ENCODE data around the gene WWC2.

The WWC2 gene

GRCh38 chr4:183173580-183174526, 74.8 kb downstream of the WWC2 start:
- no peak for DNase-seq

- no peak for DNase-seq
Measured at GRCh38 chr4:183175631-183176232, 76.7 kb downstream of the WWC2 start.

- no peak for DNase-seq
Measured at GRCh38 chr4:183177001-183177400, 77.9 kb downstream of the WWC2 start.

GRCh38 chr4:183178201-183178600, 79.1 kb downstream of the WWC2 start:
- no peak for DNase-seq

- DNase-seq: no peak
Measured at GRCh38 chr4:183180096-183180495, 81.0 kb downstream of the WWC2 start.

GRCh38 chr4:183180621-183181020, 81.6 kb downstream of the WWC2 start:
- DNase-seq: no peak

- no peak for DNase-seq
Measured at GRCh38 chr4:183181081-183181480, 82.0 kb downstream of the WWC2 start.

- peak; percentile 69 for DNase-seq
Measured at GRCh38 chr4:183182873-183183725, 84.0 kb downstream of the WWC2 start.

GRCh38 chr4:183183906-183184535, 85.0 kb downstream of the WWC2 start:
- DNase-seq: no peak

GRCh38 chr4:183185018-183185417, 86.0 kb downstream of the WWC2 start:
- no peak for DNase-seq

GRCh38 chr4:183185559-183185958, 86.5 kb downstream of the WWC2 start:
- no peak for DNase-seq

- DNase-seq: no peak
Measured at GRCh38 chr4:183186813-183187212, 87.8 kb downstream of the WWC2 start.

GRCh38 chr4:183190900-183191527, 92.0 kb downstream of the WWC2 start:
- DNase-seq: no peak

- no peak for DNase-seq
Measured at GRCh38 chr4:183191630-183192029, 92.6 kb downstream of the WWC2 start.

- DNase-seq: no peak
Measured at GRCh38 chr4:183192571-183192970, 93.5 kb downstream of the WWC2 start.

GRCh38 chr4:183193730-183194338, 94.8 kb downstream of the WWC2 start:
- peak; percentile 63 for DNase-seq

- peak; percentile 4 for DNase-seq
Measured at GRCh38 chr4:183195534-183195933, 96.5 kb downstream of the WWC2 start.

- no peak for DNase-seq
Measured at GRCh38 chr4:183197140-183197539, 98.1 kb downstream of the WWC2 start.

- DNase-seq: no peak
Measured at GRCh38 chr4:183200453-183200852, 101.4 kb downstream of the WWC2 start.

GRCh38 chr4:183201331-183201730, 102.3 kb downstream of the WWC2 start:
- DNase-seq: no peak

- DNase-seq: no peak
Measured at GRCh38 chr4:183202523-183202922, 103.5 kb downstream of the WWC2 start.

GRCh38 chr4:183204793-183205192, 105.7 kb downstream of the WWC2 start:
- no peak for DNase-seq

Data from inflammatory macrophage treated with lipopolysaccharide for 4 hours (primary cell).